Neural progenitor cell (in vitro differentiated cells): ENCODE measurements around the gene SLFN5.

Experiments
- CTCF ChIP-seq: fragments of 200-600 bp; sonication (generic); IDR thresholded peaks from 2 replicates; pipeline ENCODE4 v1.5.1; 2017; ENCODE audit warnings: antibody characterized with exemption, mild to moderate bottlenecking
- EZH2 ChIP-seq: fragments of 200-600 bp; sonication (generic); IDR thresholded peaks from 2 replicates; pipeline ENCODE4 v1.6.1; 2017; ENCODE audit warnings: antibody characterized with exemption, mild to moderate bottlenecking, moderate library complexity

GRCh38 chr17:35284955-35285354 is 42.1 kb downstream of the SLFN5 start:
- TF ChIP-seq CTCF (no peak), EZH2 (no peak)
